Dermis blood vessel endothelial cell (primary cell): ENCODE results near the gene LAPTM5. TPM values are rescaled to one million over a fixed set of nuclear protein-coding genes. Genes with fewer than 3 reads are reported as not detected.
A peak's percentile ranks its signal among the peaks of the same experiment; 100 is the strongest.
"Not testable (repeated sequence)": the region's sequence is repeated elsewhere in the genome, so short reads cannot be mapped to it uniquely, and the experiment has no call there.

Experiments used
- DNase-seq: peaks from one replicate; pipeline ENCODE4 v3.0.0; 2010
- total RNA-seq: library from RNA; depleted of rRNA; stranded (reverse); fragments of >200 nt; gene quantifications from 2 replicates; pipeline ENCODE4 v1.2.3, GENCODE V29; 2014

The LAPTM5 gene
- total RNA-seq, 1 donor from 2014 or later, result 23.1 TPM

DNA sequence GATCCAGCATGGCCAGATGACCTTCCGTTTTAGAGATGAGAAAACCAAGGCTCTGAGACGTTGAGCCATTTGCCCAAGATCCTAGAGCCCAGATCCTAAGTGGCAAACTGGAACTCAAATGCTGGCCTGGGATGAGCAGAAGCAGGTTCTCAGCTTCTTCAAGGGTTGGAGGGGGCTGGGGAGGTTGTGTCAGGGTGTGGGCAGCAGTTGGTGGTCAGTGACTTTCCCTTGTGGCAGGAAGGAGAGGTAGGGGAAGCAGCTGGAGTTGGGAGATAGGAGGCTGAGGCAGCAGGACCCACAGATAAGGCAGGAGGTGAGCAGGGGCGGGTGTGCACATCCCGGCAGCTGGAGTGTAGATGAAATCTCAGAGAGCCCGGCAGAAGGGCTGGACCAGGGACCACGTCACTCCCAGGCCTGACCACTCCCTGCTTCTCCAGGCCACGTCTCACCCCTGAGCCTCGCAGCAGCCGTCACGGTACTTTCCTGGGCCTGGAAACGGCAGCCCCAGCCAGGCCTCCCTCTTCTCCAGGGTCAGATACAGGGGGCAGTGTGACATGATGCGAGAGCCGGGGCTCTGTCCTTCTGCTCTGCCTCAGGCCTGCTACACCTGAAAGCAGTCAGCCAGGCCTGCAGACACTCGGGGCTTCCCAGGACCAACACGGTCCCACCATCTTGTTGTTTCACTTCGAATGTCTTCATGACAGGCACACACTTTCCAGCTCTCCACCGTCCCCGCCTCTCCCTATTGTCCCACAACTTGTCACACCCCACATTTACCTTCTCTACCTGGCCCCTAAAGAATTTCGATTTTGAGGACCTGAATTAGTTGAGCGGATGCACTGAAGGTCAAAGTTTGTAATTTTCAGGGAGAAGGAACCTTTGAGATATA lies 11.5 kb upstream of the LAPTM5 start:
- no peak for DNase-seq

DNA sequence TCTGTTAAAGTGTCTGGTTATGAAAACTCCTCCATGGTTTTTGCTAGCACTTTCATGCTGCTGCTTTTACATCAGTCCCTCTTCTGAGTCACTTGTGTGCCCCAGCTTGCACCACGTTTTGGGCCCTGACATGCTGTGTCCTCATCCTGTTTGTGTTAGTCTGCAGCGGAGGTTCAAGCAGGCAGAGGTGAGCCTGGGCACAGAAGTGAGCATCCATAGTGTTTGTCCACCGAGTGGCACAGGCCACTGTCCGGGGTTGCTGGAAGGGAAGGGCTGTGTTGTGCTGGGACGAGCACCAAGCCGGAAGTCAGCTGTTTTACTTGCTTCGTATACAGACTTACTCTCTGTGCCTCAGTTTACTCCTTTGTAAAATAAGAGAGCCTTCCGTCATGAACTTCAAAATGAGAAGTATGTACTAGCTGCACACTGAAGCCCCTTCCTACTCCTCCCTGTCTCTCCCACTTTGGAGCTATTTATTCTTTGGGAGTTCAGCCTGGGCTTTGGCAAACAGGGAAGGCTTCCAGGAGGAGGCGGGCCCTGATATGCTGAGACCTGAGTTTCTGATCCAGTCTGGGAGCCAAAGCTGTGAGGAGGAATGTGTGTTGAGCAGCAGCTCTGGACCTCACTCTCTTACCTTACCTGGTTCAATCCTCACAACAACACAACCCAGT lies 10.7 kb upstream of the LAPTM5 start:
- no peak for DNase-seq

DNA sequence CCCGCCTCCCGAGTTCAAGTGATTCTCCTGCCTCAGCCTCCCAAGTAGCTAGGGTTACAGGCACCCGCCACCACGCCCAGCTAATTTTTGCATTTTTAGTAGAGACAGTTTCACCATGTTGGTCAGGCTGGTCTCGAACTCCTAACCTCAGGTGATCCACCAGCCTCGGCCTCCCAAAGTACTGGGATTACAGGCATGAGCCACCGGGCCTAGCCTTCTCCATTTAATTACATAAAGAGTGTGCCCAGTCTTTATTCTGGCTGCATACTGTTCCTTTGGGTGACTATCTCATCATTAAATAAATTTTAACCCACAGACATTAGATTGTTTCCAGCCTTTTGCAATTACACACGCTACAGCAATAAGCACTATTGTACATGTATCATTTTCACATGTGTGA lies 9.4 kb upstream of the LAPTM5 start:
- DNase-seq, result not testable (repeated sequence)

DNA sequence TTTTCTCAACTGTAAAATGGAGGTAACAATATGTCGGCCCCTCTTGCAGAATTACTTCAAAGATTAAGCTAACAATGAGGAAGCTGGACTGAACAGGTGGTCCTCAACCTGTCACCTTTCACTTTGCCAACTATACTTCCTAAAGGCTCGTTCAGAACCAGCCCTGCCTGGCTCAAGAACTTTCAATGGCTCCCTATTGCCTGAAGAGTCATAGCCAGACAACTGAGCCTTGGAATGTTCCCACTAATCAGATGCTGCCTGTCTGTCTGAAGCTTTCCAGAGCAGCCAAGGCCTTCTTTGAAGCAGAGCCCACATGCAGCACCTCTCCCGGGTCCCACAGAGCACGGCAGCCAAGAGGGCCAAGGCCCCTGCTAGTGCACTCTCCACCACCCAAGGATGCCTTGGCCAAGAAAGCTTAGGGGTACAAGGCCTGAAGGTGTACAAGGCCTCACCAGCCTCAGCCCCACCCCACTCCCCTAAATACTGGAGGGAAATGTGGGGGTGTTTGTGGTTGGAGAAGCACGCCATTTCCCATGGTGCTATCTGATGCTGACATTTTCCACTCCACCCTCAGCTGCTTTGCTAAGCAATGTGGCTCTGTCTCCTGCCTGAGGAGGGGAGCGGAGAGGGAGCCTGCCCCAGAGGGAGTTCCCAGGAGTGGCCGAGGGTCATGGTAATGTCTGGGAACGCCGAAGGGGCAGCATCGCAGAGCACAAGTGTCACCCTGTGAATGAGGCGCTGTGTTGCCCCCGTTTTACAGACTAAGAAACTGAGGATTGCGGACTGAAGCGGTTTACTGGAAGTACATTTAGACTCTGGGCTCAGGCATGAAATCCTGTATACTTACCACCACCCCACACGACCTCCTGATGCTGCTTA lies 8.2 kb upstream of the LAPTM5 start:
- no peak for DNase-seq

DNA sequence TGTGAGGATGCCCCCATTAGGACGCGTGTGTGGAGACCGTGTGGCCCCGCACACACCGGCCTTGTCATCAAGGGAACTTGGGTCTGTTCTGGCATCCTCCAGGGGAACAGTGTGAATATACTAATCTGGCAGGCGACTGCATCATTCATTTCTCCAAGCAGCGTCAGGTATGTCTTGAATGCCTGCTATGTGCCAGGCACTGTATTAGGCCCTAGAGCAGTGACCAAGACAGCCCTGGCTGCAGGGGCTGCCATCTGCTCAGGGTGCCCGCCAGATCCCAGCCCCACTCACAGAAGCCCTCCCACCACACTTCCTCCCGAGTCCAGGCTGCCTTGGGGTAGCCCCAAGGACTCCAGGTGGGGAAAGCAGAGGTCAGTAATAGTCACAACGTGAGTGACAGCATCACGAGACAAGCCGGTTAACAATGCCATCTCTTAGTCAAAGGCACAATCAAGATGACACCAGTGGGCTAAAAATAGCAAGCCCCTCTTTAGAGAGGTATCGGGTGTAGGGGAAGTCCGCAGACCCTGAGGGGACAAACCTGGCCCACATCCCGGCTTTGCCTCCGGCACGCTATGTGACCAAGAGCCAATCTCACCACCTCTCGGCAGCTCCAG lies 7.5 kb upstream of the LAPTM5 start:
- DNase-seq, result no peak

DNA sequence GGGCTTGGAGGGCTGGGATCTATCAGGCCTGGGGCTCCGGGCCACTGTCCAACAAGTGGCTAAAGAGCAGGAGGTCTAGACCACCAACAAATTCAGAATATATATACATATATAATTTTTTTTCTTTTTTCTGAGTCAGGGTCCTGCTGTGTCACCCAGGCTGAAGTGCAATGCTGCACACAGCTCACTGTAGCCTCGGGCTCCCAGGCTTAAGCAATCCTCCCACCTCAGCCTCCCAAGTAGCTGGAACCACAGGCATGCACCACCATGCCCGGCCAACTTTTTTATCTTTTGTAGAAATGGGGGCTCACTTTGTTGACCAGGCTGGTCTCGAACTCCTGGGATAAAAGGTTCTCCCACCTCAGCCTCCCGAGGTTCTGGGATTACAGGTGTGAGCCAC lies 6.8 kb upstream of the LAPTM5 start:
- DNase-seq, result no peak

DNA sequence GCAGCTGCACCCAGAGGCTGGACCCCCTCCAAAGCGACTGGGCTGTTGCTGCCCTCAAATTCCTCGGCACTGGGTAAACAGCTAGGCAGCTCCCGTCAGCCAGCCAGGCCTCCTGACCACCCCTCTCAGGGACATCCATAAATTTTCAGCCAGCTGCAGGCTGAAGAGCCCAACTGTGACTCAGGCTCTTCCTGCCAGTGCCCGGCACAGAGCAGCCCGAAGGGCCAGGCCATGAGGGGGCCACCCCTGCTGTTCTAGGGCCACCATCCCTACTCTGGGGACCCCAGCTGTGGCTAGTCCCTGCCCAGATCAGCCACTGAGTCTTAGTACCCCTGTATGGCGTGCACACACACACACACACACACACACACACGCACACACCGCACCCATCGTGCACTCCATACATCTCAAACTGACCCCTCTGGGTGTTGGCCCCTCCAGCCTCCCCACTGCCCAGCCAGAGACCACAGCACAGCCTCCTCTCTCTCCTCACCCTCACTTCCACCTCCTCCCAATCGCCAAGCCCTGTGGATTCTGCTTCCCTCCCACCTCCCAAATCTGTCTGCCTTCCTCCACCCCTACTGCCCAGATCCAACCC lies 6.2 kb upstream of the LAPTM5 start:
- DNase-seq, result no peak

DNA sequence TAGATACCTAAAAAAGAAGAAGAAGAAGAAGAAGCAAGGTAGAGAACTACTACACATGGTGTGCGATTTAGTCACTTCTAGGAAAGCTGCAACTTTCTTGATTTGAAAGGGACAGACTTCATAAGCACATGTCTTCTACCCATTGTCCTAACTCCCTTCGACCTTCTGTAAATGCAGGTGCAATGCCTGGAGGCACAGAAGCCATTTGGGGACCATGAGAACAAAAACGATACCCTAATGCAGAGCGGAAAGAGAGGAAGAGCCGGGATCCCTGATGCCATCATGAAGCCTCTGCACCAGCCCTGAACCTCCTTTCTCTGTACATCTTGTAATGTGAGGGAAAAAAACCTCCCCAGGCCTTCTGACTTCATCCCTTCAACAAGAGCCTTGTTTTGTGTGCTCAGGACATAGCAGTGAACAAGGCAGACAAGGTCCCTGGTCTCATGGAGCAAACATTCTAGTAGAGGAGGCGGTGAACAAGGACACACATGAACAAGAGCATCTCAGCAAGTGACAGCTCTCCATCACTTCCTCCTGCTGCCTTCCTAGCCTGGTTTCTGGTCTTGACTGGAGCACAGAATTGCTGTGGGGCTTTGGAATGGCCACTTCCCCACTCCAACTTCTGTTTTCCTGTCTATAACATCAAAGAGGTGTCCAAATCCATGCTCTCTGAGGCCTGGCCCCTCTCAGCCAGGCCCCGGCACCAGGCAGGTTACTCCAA lies 5.5 kb upstream of the LAPTM5 start:
- no peak for DNase-seq

DNA sequence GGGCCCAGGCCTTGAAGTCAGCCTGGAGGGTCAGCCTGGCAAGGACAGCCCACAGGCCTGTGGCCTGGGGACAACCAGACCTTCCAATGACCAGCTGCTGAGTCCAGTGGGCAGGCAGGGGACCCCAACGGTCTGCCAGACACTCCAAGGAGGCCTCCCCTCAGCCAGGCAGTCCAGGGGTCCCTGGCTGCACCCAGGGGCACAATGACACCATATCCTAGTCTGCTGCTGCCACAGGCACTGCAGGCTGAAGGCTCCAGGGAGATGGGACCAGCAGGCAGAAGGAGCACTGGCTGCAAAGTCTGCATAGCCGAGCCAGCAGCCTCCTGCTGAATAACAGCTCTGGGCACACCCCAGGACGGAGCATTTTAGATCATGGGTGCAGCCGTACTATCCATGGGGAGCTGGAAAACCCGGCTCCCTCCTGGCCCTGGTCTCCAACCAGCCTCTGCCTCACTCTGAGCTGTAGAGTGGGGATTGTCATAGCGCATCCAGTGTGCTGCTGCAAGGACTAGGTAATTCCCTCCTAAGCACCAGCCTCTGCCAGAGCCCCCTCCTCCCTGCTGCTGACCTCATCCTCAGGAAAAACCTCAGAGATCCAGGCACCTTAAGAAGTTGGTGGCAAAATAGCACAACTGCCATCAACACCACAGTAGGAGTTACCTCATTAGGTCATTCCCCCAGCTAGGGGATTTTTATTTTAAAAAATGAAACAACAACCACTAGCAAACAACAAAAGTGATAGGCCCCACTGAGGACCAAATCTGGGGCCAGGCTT lies 4.8 kb upstream of the LAPTM5 start:
- DNase-seq, result no peak

DNA sequence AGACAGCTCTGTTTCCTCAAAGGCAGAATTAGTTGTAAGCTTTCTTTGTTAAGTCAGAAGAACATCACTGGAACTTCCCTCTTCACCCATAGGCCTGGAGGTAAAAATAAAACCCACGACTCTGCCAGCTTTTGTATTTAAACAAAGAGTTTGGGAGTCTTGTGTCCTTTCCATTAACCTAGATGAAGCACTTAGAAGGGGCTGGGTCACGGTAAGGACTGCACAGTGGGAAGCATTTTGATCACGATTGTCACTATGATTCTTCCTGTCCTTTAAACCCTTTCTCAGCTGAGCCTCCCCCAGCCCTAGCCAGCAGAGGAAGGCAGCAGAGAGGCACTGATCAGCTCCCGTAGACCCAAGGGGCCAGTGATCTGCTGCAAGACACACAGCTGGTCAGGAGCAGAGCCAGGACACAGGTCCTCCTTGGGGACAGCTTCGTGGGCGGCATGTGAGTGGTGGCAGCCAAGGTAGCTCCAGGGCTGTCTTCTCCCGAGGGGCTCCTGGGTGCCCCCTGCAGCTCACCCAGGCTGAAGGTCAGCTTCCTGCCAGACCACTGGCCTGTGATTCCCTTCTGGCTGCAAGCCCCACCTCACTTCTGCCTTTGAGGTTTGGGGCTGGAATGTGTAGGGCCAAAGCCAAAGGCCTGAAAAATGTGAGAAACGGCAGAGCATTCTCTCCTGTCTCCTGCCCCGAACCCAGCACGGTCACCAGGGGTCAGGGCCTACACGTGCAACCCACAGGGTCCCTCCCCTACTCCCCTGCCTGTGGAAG lies 4.0 kb upstream of the LAPTM5 start:
- no peak for DNase-seq

DNA sequence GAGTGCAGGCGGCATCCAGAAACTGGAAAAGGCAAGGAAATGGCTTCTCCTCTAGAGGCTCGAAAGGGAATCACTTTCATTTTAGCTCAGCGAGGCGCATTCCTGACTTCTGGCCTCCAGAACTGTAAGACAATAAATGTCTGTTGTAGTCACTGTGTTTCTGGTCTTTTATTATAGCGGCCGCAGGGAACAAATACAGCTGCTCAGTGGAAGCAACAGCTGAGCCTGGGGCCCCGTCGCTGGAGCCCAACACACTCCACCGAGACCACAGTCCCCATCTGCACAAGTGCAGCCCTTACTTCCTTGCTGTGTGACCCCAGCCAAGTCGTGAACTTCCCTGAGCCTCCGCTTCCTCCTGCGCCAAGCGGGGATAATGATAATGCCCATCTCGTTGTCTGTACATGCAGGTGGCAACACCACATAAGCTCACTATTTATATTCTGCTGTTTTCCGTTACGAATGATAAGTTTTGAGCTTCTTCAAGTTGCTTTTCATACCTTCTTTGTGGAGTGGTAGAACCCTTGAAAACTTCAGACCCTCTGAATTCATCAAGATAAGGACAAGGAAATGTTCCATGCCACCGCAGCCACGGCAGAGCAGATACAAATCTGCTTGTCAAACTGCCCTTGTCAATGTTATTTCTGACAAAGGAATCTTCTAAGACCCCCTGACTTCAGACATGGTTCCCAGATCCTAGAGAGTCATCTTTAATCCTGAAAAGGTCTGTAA lies 3.2 kb upstream of the LAPTM5 start:
- DNase-seq, result no peak

DNA sequence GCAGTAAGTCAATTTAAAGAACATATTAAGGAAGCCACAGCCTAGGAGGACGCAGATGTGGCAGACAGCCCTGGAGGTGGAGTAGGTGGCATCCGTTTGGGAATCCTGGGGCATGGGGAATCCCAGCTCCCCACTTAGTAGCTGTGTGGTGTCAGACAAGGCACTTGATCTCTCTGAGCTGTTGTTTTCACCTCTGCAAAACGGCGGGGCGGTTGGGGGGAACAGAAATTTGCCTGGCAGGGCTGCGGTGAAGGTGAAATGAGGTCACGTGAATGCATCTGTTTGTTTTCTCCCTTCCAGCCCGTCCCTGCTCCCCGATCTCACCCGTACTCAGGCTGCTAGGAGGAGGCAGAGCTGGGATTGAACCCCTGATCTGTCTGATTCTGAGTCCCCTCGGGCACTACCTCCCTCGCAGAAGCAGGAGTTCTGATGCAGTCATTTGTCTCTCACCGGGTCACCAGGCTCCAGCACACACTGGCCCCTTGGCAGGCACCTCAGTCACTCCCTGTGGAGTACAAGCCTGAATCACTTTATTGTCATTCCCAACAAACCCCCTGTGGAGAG lies 2.2 kb upstream of the LAPTM5 start:
- DNase-seq, result no peak

DNA sequence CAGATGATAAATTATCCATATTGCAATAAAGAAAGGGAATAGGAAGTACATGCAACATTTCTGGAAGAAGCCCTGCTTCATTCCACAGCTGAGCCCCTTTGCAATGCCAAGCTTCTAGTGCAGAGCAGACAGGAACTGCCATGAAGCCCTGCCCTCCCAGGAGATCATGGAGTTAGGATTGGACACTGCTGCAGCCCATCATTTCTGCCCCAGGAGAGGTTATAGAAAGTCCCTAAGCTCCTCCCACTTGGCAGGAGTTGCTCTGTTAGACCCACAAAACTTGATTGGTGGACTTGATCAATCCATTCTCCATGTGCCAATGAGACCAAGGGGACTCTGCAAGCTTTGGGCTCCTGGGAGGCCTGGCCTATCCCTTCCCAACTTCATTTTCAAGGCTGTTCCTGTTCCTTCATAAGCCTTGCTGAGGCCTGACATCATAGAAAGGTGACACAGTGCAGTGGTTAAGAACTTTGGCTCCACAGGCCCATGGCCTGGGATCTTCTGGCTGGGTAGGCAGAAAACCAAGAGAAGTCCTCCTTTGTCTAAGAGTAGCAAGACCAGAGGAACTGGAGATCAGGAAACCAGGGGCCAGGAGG lies 1.3 kb upstream of the LAPTM5 start:
- peak; percentile 44 for DNase-seq

DNA sequence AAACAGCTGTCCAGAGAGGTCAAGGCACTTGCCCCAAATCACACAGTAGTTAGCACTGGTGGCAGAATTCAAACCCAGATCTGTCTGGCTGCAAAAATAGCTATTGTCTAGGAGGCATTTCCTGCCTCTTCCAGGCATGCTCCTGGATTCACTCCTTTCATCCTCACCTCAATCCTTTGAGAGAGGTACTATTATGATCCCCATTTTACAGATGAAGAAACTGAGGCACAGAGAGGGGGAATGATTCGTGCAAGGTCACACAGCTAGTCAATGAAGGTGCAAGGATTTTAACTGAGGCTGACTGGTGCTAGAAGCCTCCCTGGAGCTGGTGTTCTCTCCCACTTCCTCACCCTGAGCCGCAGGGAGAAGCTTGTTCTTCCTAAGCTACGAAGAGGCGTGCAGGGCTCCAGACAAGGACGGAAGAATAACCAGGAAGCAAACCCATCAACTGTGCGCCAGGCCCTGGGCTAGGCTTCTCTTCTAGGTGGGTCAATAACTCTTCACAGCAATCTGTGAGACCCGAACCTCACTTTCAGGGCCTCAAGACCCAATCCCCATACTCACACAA lies 631 bp upstream of the LAPTM5 start:
- DNase-seq, result no peak

DNA sequence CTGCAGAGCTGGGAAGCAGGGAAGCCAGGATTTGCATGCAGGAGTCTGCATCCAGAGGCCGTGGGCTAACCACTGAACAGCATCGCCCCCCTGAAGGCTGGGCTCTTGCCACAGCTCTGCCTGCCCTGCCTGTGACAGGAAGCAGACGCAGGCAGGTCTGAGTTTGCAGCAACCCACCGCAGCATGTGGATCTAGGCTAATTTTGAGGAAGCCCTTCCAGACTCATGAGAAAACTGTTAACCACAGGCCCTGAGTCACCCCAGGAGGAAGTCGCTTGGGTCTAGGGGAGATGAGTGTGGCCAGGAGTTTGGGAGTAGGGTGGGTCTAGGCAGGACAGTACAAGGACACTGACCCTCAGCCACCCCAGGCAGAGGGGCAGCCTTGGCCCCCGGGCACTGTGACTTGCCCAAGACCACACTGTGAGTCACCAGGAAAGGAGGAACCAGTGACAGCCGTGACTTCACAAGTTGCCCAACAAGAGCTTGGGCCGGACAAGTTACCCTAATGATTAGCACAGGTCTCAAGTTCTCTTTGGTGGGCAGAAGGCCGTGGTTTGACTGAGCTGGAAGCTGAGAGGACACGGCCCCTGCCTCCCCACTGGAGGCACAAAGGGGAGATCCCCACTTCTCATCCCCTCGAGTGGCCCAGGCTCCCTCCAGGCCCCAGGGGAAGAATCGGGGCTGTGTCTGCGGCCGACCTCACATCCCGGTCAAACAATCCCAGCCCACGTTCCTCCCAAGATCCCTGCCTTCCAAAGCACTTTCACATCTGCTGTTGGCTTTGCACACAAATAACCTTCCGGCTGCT lies 826 bp downstream of the LAPTM5 start:
- DNase-seq, result peak; percentile 59

DNA sequence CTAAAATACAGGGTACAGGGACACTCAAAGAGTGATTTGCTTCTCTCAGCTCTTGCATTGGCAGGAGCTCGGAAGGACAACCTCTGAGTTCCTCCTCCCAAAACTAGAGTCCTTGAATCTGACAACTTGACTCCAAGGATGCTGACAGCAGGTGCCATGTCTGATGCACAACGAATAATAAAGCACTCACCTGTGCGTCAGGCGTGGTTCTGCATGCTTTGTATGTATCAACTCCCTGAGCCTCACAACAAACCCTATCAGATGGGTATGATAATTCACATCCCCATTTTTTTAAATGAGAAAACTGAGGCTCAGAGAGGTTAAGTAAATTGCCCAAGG lies 1.4 kb downstream of the LAPTM5 start:
- DNase-seq, result no peak

DNA sequence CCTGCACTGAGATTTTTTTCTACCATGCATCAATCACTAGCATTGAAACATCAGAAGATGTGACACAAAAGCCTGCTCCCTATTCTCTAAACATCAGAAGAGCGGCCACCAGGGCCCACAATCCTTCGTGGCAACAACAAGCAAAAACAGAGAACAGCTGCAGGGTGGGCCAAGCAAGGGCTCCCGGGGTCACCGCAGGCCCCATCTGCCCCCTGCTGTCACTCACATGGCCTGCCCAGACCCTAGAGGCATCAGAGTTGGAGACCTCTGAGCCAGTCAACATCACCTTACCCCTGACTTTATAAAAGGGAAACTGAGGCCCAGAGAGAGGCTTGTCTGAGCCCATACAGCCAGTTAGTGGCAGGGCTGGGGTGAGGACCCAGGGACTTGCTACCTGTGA lies 1.8 kb downstream of the LAPTM5 start:
- no peak for DNase-seq
